ENCODE measurements around the gene MAFG. TPM values are rescaled to one million over a fixed set of nuclear protein-coding genes. Genes with fewer than 3 reads are reported as not detected.

The MAFG gene
- total RNA-seq, 1 experiment from 2014 or later = 29.8 TPM

DNA sequence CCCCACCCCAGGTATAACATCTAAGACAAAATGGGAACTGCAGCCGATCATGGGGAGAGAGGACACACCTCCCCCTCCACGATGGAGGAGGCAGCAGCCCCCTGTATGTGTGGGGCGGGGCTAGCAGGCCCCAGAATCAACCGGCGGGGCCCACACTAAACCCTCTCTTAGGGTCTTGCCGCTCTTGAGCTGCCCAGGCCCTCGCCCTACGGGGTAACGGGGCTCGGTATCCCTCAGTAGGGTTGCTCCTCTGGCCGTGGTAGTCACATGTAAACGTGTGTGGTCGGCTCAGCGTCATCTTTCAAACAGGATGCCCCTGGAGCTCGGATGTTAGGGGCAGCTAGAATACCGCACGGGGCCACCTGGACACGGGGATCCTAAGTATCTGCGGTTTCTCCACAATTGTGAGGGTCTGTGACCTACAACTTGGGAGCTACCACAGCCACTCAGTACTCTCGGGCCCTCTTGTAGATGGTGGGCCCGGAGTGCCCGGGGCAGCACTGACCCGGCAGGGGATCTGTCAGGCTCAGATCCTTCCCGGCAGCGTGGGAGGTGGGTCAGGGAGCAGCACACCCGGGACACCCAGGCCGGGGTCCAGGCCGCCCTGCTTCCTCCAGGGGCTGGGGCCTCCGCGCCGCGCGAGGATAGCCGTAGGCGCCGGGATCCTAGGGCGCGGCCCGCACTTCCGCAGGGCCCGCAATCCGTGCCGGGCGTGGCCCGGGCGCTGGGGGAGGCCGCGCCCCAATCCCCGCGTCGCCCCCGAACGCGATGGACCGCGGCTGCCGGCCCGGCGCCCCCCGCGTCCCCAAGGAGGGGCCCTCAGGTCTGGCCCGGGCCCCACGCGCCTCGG is 57.2 kb downstream of the MAFG start (continued):
- TF ChIP-seq ZNF138 (CRISPR knock-in tag; conservative IDR thresholded peaks at IDR 0.05) (no peak), NFATC4 (CRISPR knock-in tag; IDR thresholded peaks at IDR 0.05) (no peak; the same call in 1 of the 2 replicates), ZNF671 (CRISPR knock-in tag; IDR thresholded peaks at IDR 0.05) (no peak), FOXK1 (CRISPR knock-in tag; IDR thresholded peaks at IDR 0.05) (no peak), NR2C2 (CRISPR knock-in tag; IDR thresholded peaks at IDR 0.05) (no peak), MXD4 (CRISPR knock-in tag; IDR thresholded peaks at IDR 0.05; ENCODE audit: borderline replicate concordance) (no peak), ZNF416 (CRISPR knock-in tag; IDR thresholded peaks at IDR 0.05) (peak; percentile 58; the same call in 1 of the 2 replicates), CBFB (CRISPR knock-in tag; IDR thresholded peaks at IDR 0.05; ENCODE audit: low read depth) (no peak), EMX1 (CRISPR knock-in tag; IDR thresholded peaks at IDR 0.05) (no peak)
- TF ChIP-seq, protein P1, sequence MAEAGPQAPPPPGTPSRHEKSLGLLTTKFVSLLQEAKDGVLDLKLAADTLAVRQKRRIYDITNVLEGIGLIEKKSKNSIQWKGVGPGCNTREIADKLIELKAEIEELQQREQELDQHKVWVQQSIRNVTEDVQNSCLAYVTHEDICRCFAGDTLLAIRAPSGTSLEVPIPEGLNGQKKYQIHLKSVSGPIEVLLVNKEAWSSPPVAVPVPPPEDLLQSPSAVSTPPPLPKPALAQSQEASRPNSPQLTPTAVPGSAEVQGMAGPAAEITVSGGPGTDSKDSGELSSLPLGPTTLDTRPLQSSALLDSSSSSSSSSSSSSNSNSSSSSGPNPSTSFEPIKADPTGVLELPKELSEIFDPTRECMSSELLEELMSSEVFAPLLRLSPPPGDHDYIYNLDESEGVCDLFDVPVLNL (CRISPR knock-in tag; IDR thresholded peaks at IDR 0.05; ENCODE audit: borderline replicate concordance, low read depth) = 0 out of 2 replicates have a peak, but pooled peaks have one; percentile 23

DNA sequence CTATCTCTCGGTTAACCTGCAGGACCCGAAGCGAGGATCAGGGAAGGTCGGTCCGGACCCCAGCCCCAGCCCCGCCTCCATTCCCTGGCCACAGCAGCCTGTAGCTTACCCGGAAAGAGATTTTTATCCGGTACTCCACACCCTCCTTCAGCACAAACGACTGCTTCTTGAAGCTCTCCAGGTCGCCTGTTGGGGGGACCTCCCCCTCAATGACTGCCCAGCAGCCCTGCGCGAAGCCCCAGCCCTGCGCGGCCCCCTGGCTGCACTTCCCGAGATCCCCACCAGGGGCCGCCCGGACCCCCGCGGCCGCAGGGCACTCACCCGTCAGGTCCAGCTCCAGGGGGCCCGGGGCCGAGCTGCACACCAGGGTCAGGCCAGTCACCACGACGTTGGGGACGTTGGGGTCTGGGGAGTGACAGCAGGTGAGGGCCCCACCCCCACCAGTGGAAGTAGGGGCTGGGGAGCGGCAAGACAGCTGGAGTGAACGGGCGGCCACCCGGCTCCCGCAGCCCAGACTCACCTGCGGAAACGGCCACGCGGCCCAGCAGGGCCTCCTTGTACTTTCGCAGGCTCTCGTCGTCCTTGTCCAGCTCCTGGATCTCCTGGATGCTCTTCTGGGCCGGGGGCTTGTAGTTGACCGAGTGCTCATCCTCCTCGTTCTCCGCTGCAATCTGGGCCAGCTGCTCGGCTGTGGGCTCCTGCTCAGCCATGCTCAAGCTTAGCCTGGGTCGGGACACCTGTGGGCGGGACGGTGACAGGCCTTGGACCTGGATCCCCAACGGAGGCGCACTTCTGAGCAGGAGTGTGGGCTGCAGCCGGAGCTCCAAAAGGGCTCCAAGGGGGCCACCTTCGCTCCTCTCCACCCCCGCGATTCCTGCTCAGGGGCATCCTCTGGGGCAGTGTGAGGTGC is 58.1 kb downstream of the MAFG start:
- ChIA-PET CTCF (interaction anchor here (0.8 to 2.3 kb wide), 35 partner anchors 9 to 185 kb away, joined by 3 to 16 read pairs (median 6); partner anchors contain the start of genes ALYREF, ANAPC11, ARL16 and CENPX), POLR2A (interaction anchor here (1.2 to 2.6 kb wide), 8 partner anchors 8 to 57 kb away, joined by 3 to 12 read pairs (median 6); partner anchors contain the start of genes ALYREF, ANAPC11, MAFG and NPB)
- H3K27ac Mint-ChIP-seq = peak overlapping the region; percentile 88
- H3K9me3 Mint-ChIP-seq = no peaks in the 10 kb centered on the region
- H3K27me3 Mint-ChIP-seq (ENCODE audit: low read depth) = no peaks in the 10 kb centered on the region; the same call in 1 of the 2 replicates
- H3K4me1 Mint-ChIP-seq = peaks cover 16% of the 10 kb centered on the region
- ATAC-seq = peak; percentile 22
- peak; percentile 72 for DNase-seq (ENCODE audit: low spot score)
- peak overlapping the region; percentile 76 for H3K4me3 Mint-ChIP-seq
- H3K36me3 Mint-ChIP-seq = peaks cover 4% of the 10 kb centered on the region; the same call in 1 of the 2 replicates
- TF ChIP-seq, protein P2, sequence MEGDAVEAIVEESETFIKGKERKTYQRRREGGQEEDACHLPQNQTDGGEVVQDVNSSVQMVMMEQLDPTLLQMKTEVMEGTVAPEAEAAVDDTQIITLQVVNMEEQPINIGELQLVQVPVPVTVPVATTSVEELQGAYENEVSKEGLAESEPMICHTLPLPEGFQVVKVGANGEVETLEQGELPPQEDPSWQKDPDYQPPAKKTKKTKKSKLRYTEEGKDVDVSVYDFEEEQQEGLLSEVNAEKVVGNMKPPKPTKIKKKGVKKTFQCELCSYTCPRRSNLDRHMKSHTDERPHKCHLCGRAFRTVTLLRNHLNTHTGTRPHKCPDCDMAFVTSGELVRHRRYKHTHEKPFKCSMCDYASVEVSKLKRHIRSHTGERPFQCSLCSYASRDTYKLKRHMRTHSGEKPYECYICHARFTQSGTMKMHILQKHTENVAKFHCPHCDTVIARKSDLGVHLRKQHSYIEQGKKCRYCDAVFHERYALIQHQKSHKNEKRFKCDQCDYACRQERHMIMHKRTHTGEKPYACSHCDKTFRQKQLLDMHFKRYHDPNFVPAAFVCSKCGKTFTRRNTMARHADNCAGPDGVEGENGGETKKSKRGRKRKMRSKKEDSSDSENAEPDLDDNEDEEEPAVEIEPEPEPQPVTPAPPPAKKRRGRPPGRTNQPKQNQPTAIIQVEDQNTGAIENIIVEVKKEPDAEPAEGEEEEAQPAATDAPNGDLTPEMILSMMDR (IDR thresholded peaks at IDR 0.05) = peak; percentile 99
- TF ChIP-seq, protein P3, sequence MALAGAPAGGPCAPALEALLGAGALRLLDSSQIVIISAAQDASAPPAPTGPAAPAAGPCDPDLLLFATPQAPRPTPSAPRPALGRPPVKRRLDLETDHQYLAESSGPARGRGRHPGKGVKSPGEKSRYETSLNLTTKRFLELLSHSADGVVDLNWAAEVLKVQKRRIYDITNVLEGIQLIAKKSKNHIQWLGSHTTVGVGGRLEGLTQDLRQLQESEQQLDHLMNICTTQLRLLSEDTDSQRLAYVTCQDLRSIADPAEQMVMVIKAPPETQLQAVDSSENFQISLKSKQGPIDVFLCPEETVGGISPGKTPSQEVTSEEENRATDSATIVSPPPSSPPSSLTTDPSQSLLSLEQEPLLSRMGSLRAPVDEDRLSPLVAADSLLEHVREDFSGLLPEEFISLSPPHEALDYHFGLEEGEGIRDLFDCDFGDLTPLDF (CRISPR knock-in tag; IDR thresholded peaks at IDR 0.05) = 0 out of 2 replicates have a peak, but pooled peaks have one; percentile 33
- TF ChIP-seq TP53 (CRISPR knock-in tag; IDR thresholded peaks at IDR 0.05) (no peak), NFATC4 (CRISPR knock-in tag; IDR thresholded peaks at IDR 0.05) (peak; percentile 53; the same call in 1 of the 2 replicates), ELF4 (CRISPR knock-in tag; IDR thresholded peaks at IDR 0.05; ENCODE audit: low read depth) (0 out of 2 replicates have a peak, but pooled peaks have one; percentile 18)
- TF ChIP-seq, protein P4, sequence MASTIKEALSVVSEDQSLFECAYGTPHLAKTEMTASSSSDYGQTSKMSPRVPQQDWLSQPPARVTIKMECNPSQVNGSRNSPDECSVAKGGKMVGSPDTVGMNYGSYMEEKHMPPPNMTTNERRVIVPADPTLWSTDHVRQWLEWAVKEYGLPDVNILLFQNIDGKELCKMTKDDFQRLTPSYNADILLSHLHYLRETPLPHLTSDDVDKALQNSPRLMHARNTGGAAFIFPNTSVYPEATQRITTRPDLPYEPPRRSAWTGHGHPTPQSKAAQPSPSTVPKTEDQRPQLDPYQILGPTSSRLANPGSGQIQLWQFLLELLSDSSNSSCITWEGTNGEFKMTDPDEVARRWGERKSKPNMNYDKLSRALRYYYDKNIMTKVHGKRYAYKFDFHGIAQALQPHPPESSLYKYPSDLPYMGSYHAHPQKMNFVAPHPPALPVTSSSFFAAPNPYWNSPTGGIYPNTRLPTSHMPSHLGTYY (CRISPR knock-in tag; IDR thresholded peaks at IDR 0.05) = peak; percentile 69; the same call in 1 of the 2 replicates
- TF ChIP-seq, protein P5, sequence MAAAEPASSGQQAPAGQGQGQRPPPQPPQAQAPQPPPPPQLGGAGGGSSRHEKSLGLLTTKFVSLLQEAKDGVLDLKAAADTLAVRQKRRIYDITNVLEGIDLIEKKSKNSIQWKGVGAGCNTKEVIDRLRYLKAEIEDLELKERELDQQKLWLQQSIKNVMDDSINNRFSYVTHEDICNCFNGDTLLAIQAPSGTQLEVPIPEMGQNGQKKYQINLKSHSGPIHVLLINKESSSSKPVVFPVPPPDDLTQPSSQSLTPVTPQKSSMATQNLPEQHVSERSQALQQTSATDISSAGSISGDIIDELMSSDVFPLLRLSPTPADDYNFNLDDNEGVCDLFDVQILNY (CRISPR knock-in tag; IDR thresholded peaks at IDR 0.05) = peak; percentile 34; the same call in 1 of the 2 replicates
- TF ChIP-seq, protein P6, sequence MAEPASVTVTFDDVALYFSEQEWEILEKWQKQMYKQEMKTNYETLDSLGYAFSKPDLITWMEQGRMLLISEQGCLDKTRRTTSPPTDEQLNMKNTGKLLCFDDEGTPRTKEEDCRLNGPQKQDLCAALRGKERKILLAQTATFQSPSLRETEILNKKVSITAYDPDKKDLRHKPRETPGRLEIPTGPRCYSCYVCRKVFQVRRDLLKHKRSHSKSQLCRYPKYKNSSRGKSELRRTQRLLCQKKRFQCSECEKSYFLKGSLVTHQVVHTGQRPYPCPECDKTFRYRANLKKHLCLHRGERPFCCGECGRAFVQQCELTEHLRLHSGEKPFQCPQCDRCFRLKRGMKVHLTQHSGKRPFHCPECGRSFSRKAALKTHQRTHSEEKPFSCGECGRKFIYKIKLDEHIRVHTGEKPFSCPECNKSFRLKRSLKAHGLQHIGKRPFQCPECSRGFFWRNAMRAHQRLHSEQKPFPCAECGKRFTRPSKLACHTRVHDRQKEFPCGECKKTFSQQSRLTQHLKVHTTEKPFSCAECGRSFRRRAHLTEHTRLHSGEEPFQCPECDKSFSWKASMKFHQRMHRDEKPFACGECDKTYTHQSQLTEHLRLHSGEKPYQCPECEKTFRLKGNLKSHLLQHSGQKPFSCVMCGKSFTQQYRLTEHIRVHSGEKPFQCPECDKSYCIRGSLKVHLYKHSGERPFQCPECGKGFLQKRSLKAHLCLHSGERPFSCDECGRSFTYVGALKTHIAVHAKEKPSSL (CRISPR knock-in tag; conservative IDR thresholded peaks at IDR 0.05) = 0 out of 2 replicates have a peak, but pooled peaks have one; percentile 6
- TF ChIP-seq, protein P7, sequence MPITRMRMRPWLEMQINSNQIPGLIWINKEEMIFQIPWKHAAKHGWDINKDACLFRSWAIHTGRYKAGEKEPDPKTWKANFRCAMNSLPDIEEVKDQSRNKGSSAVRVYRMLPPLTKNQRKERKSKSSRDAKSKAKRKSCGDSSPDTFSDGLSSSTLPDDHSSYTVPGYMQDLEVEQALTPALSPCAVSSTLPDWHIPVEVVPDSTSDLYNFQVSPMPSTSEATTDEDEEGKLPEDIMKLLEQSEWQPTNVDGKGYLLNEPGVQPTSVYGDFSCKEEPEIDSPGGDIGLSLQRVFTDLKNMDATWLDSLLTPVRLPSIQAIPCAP (CRISPR knock-in tag; IDR thresholded peaks at IDR 0.05) = 0 out of 2 replicates have a peak, but pooled peaks have one; percentile 44

All from WTC11 (cell line).